Endothelial cell of umbilical vein (primary cell): ENCODE measurements around the gene KRT23. TPM values are rescaled to one million over a fixed set of nuclear protein-coding genes. Genes with fewer than 3 reads are reported as not detected.

ENCODE experiments used
- BruUV-seq: library from RNA; stranded (reverse); fragments of 400-500 nt; replicated peaks from 2 replicates; lab custom pipeline; 2021; lab: Mats Ljungman, UMichigan
- CTCF ChIA-PET: fragments of 300-600, 350-600 bp; sonication (Branson Sonifier 250); formaldehyde crosslinking; loops from one replicate; lab custom pipeline; 2021; ENCODE audit warnings: antibody characterized with exemption, inconsistent platforms; lab: Charles Lee
- POLR2A ChIA-PET: fragments of 300-600, 350-600 bp; sonication (Branson Sonifier 250); formaldehyde crosslinking; loops from one replicate; lab custom pipeline; 2021; ENCODE audit warnings: antibody characterized with exemption, inconsistent platforms; lab: Charles Lee
- DNase-seq: peaks from one replicate; pipeline ENCODE4 v3.0.0-alpha.2; 2011; ENCODE audit warnings: low read depth, low spot score
- FAIRE-seq: peaks from 2 replicates; lab custom pipeline; 2011; peaks lifted over from hg19 to GRCh38; lab: Jason Lieb, UNC
- H2AFZ ChIP-seq: 2 replicates; pipeline ENCODE4 v1.6.0; 2012; ENCODE audit warnings: low read depth, low read length, control low read depth, inconsistent platforms
- H3K27ac ChIP-seq: 2 replicates; pipeline ENCODE4 v1.5.1; 2011; ENCODE audit warnings: low read depth, mild to moderate bottlenecking, control low read depth, low read length, moderate library complexity; ENCODE audit not compliant: insufficient read depth
- H3K27me3 ChIP-seq, 2 experiments: 2 replicates each; pipeline versions ENCODE4 v1.6.0 to v1.6.1; 2011; ENCODE audit warnings: low read length in 2 of 2, mixed read lengths in 1 of 2; ENCODE audit not compliant: control insufficient read depth in 2 of 2, insufficient read depth in 2 of 2
- H3K36me3 ChIP-seq, 2 experiments: 2 replicates in 1 of 2; 3 replicates in 1 of 2; pipeline ENCODE4 v1.5.1; 2011; ENCODE audit warnings: low read length in 2 of 2, mild to moderate bottlenecking in 1 of 2, moderate library complexity in 1 of 2; ENCODE audit not compliant: control insufficient read depth in 2 of 2, insufficient read depth in 2 of 2; ENCODE audit errors: extremely low read depth in 1 of 2
- H3K4me1 ChIP-seq: 3 replicates; pipeline ENCODE4 v1.5.1; 2011; ENCODE audit warnings: mild to moderate bottlenecking, low read length; ENCODE audit not compliant: control insufficient read depth, insufficient read depth; ENCODE audit errors: extremely low read depth
- H3K4me2 ChIP-seq: 2 replicates; pipeline ENCODE4 v1.6.1; 2011; ENCODE audit warnings: low read length, control low read depth, mixed read lengths; ENCODE audit not compliant: insufficient read depth
- H3K4me3 ChIP-seq, 3 experiments: fragments of 200-600 bp in 1 of 3; sonication (generic), shearing (Covaris generic) in 1 of 3; replicated peaks in 1 of 3; 2 replicates each; pipeline ENCODE4 v1.5.1; 2011 to 2016; ENCODE audit warnings: control low read depth in 3 of 3, low read length in 3 of 3, mild to moderate bottlenecking in 2 of 3, inconsistent platforms in 1 of 3, low read depth in 1 of 3, moderate library complexity in 1 of 3; ENCODE audit not compliant: insufficient read depth in 1 of 3
- H3K79me2 ChIP-seq: 2 replicates; pipeline ENCODE4 v1.6.0; 2012; ENCODE audit warnings: low read length, inconsistent platforms; ENCODE audit not compliant: control insufficient read depth, insufficient read depth
- H3K9ac ChIP-seq: replicated peaks from 2 replicates; pipeline ENCODE3; 2011; ENCODE audit warnings: low read length, control low read depth; ENCODE audit not compliant: insufficient read depth; ENCODE audit errors: extremely low read depth
- H3K9me1 ChIP-seq: replicated peaks from 3 replicates; pipeline ENCODE4 v1.6.0; 2011; ENCODE audit warnings: mild to moderate bottlenecking, low read length; ENCODE audit not compliant: control insufficient read depth, insufficient read depth; ENCODE audit errors: extremely low read depth
- H3K9me3 ChIP-seq: replicated peaks from 2 replicates; pipeline ENCODE4 v1.5.1; 2012; ENCODE audit warnings: low read length, inconsistent platforms; ENCODE audit not compliant: control insufficient read depth, insufficient read depth
- H4K20me1 ChIP-seq: replicated peaks from 2 replicates; pipeline ENCODE3; 2011; ENCODE audit warnings: mild to moderate bottlenecking, low read length; ENCODE audit not compliant: control insufficient read depth, insufficient read depth; ENCODE audit errors: extremely low read depth
- CTCF ChIP-seq, 2 donors: IDR thresholded peaks; 1 replicate in 1 of 2; 2 replicates in 1 of 2; pipeline ENCODE4 v1.5.1; 2011; ENCODE audit warnings: low read length in 2 of 2, mild to moderate bottlenecking in 2 of 2, moderate library complexity in 2 of 2, control low read depth in 1 of 2, inconsistent platforms in 1 of 2, low read depth in 1 of 2; ENCODE audit not compliant: insufficient read depth in 1 of 2; ENCODE audit errors: extremely low read depth in 1 of 2
- EZH2 ChIP-seq: IDR thresholded peaks from 2 replicates; pipeline ENCODE4 v1.6.1; 2012; ENCODE audit warnings: borderline replicate concordance, low read depth, mild to moderate bottlenecking, moderate library complexity, low read length, inconsistent platforms; ENCODE audit not compliant: severe bottlenecking
- FOS ChIP-seq: IDR thresholded peaks from 2 replicates; pipeline ENCODE4 v1.6.1; 2011; ENCODE audit warnings: mild to moderate bottlenecking, low read length, moderate library complexity, borderline replicate concordance; ENCODE audit not compliant: insufficient read depth
- GATA2 ChIP-seq: IDR thresholded peaks from 2 replicates; pipeline ENCODE4 v1.7.0; 2011; ENCODE audit warnings: low read depth, mild to moderate bottlenecking, moderate library complexity, mixed read lengths, low read length; ENCODE audit not compliant: insufficient read length, insufficient read depth
- JUN ChIP-seq: IDR thresholded peaks from 2 replicates; pipeline ENCODE4 v1.6.1; 2011; ENCODE audit warnings: borderline replicate concordance, low read depth; ENCODE audit not compliant: insufficient read length, insufficient read depth
- POLR2A ChIP-seq: IDR thresholded peaks from 2 replicates; pipeline ENCODE4 v1.6.1; 2012; ENCODE audit warnings: low read depth, mild to moderate bottlenecking, control low read depth, low read length
- POLR2AphosphoS5 ChIP-seq: IDR thresholded peaks from 2 replicates; pipeline ENCODE4 v1.6.1; 2012; ENCODE audit warnings: low read depth, mild to moderate bottlenecking, control low read depth, low read length, moderate library complexity; ENCODE audit not compliant: insufficient read depth
- dilution Hi-C: fragments of 300-500 bp; cut with MboI; formaldehyde crosslinking; loops from one replicate; pipeline ENCODE4 v1.15.0; 2019; ENCODE audit warnings: low sequenced_read_pairs; ENCODE audit not compliant: extremely low pct_ligation_motif_present
- intact Hi-C: fragments of 100-400 bp; cut with micrococcal nuclease; formaldehyde crosslinking; loops from one replicate; pipeline ENCODE4 v1.10.0; 2022
- polyA plus RNA-seq, 4 experiments: library from polyadenylated mRNA; depleted of rRNA in 3 of 4; stranded (reverse) in 3 of 4; unstranded in 1 of 4; fragments of >200 nt; gene quantifications; 2 replicates each; pipeline versions ENCODE4 v1.2.1 to v1.2.3, GENCODE V29; 2011 to 2012; ENCODE audit warnings: missing spikeins in 1 of 4
- total RNA-seq: library from RNA; stranded (reverse); gene quantifications from 2 replicates; pipeline ENCODE4 v1.2.3, GENCODE V29; 2021
- TF ChIP-seq, protein P1 (sequence below): IDR thresholded peaks from 2 replicates; pipeline ENCODE4 v1.6.1; 2011; ENCODE audit not compliant: insufficient read depth, insufficient read length

Gene KRT23
- total and polyA plus RNA-seq, 2 donors (not counting 3 experiments of a cell fraction or from before 2014, with no cell fraction given) = not detected

GRCh38 chr17:40962059-40962561, 24.7 kb upstream of the KRT23 start:
- H3K9me1 ChIP-seq = no peaks in the 10 kb centered on the region
- dilution Hi-C loops (no loop called here), intact Hi-C loops (no loop called here)
- no peak overlapping the region for H3K4me2 ChIP-seq
- peaks cover 3% of the 10 kb centered on the region in 2 experiments for H3K27me3 ChIP-seq
- POLR2A ChIA-PET = no interaction called here
- no peak overlapping the region for H3K27ac ChIP-seq
- no peak overlapping the region for H2AFZ ChIP-seq
- H3K36me3 ChIP-seq = no peaks in the 10 kb centered on the region
- no peak overlapping the region for H3K4me3 ChIP-seq
- no peak for FAIRE-seq
- no peak for DNase-seq
- no peaks in the 10 kb centered on the region for H3K4me1 ChIP-seq
- no peak overlapping the region for H3K9ac ChIP-seq
- TF ChIP-seq EZH2 (no peak), POLR2A (no peak), FOS (no peak), GATA2 (no peak), POLR2AphosphoS5 (no peak), CTCF (IDR thresholded peaks at IDR 0.05; ENCODE audit: extremely low read depth in 1 of 2, insufficient read depth in 1 of 2, low read depth in 1 of 2, low read length in 2 of 2) (no peak), JUN (no peak)
- TF ChIP-seq, protein P1, sequence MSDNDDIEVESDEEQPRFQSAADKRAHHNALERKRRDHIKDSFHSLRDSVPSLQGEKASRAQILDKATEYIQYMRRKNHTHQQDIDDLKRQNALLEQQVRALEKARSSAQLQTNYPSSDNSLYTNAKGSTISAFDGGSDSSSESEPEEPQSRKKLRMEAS = no peak
- BruUV-seq = no TSS peak
- H4K20me1 ChIP-seq = no peaks in the 10 kb centered on the region
- H3K79me2 ChIP-seq = no peaks in the 10 kb centered on the region
- CTCF ChIA-PET = interaction anchor here (0.8 to 1.4 kb wide), 4 partner anchors 15 to 360 kb away, joined by 3 to 4 read pairs (median 4); no protein-coding TSS in a partner anchor
- no peaks in the 10 kb centered on the region for H3K9me3 ChIP-seq
